Activated CD8-positive, alpha-beta memory T cell treated with anti-CD3 and anti-CD28 coated beads, Interleukin-2, amount 50 U/mL, for 1 hour (primary cell): ENCODE results near the gene P2RY2.

Source experiments
- DNase-seq: peaks from one replicate; pipeline ENCODE4 v3.0.0-alpha.2; 2020; ENCODE audit errors: extremely low read depth

P2RY2 gene

GRCh38 chr11:73218106-73218829 lies at the start of gene P2RY2:
Gene P2RY2, plus strand, starts transcription at chr11:73218281. Its CDS starts 15,879 bp downstream, at chr11:73234160.
- no peak for DNase-seq

GRCh38 chr11:73168925-73169579 lies 49.0 kb upstream of the P2RY2 start:
- no peak for DNase-seq

- DNase-seq = no peak
Measured at GRCh38 chr11:73170140-73170539, 47.9 kb upstream of the P2RY2 start.

GRCh38 chr11:73171436-73172161 lies 46.5 kb upstream of the P2RY2 start:
- no peak for DNase-seq

GRCh38 chr11:73172992-73173656 lies 45.0 kb upstream of the P2RY2 start:
- DNase-seq = no peak

GRCh38 chr11:73173755-73174494 lies 44.2 kb upstream of the P2RY2 start:
- DNase-seq = no peak

- DNase-seq = no peak
Measured at GRCh38 chr11:73174495-73174791, 43.6 kb upstream of the P2RY2 start.

GRCh38 chr11:73175551-73176144 lies 42.4 kb upstream of the P2RY2 start:
- DNase-seq = no peak

GRCh38 chr11:73176145-73176873 lies 41.8 kb upstream of the P2RY2 start:
- no peak for DNase-seq

GRCh38 chr11:73176874-73177155 lies 41.3 kb upstream of the P2RY2 start:
- DNase-seq = no peak

GRCh38 chr11:73177380-73177777 lies 40.7 kb upstream of the P2RY2 start:
- no peak for DNase-seq

- DNase-seq = peak; percentile 50
Measured at GRCh38 chr11:73177778-73178539, 40.1 kb upstream of the P2RY2 start.

GRCh38 chr11:73178681-73179080 lies 39.4 kb upstream of the P2RY2 start:
- no peak for DNase-seq

- DNase-seq = no peak
Measured at GRCh38 chr11:73182824-73183321, 35.2 kb upstream of the P2RY2 start.

GRCh38 chr11:73184953-73185671 lies 33.0 kb upstream of the P2RY2 start:
- no peak for DNase-seq

GRCh38 chr11:73185680-73186293 lies 32.3 kb upstream of the P2RY2 start:
- DNase-seq = no peak

GRCh38 chr11:73186294-73186850 lies 31.7 kb upstream of the P2RY2 start:
- DNase-seq = no peak

- DNase-seq = no peak
Measured at GRCh38 chr11:73186886-73187285, 31.2 kb upstream of the P2RY2 start.
